Measurements from ENCODE around the gene FBXL14. TPM values are rescaled to one million over a fixed set of nuclear protein-coding genes. Genes with fewer than 3 reads are reported as not detected.

FBXL14 gene
- total and polyA plus RNA-seq, 9 of the 15 experiments (the other 6 are each of a cell fraction or from before 2014, with no cell fraction given), result 0.13 to 9.8 (median 3.3) TPM

DNA sequence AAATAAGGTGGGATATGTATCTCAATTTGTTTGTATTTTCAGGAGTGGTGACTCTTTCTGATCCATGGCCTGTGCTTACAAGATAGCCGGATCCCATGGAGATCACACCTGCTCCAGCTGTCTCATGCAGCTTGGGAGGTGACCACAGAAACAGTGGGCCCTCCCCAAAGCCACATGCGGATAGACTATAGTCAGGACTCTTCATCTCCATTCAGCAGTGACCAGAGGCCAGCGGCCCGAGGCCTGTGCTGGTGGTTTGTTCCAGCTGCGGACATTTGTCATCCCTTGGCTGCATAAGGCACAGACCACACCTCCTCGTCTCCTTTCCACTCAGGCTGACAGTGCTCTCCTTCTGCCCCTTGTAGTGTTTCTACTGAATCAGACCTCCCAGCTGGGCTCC is 20.0 kb upstream of the FBXL14 start (continued):
- TF ChIP-seq RBM22 (IDR thresholded peaks at IDR 0.05; ENCODE audit: low read depth, low read length, poor library complexity, severe bottlenecking) (no peak), ZNF668 (CRISPR knock-in tag; IDR thresholded peaks at IDR 0.05) (no peak), FOXP1 (CRISPR knock-in tag; IDR thresholded peaks at IDR 0.05) (0 out of 2 replicates have a peak, but pooled peaks have one; percentile 32), PURB (CRISPR knock-in tag; IDR thresholded peaks at IDR 0.05; ENCODE audit: low read depth) (no peak), NR2C1 (IDR thresholded peaks at IDR 0.05) (no peak), NR2C1 (tag; IDR thresholded peaks at IDR 0.05) (no peak), HDGF (IDR thresholded peaks at IDR 0.05) (no peak), CC2D1A (IDR thresholded peaks at IDR 0.05) (no peak), SMAD1 (IDR thresholded peaks at IDR 0.05; ENCODE audit: low read depth, low read length, partially characterized antibody) (no peak), TAF9B (IDR thresholded peaks at IDR 0.05; ENCODE audit: partially characterized antibody) (no peak), ZNF436 (CRISPR knock-in tag; IDR thresholded peaks at IDR 0.05) (no peak), XRCC5 (IDR thresholded peaks at IDR 0.05; ENCODE audit: low read depth, low read length) (no peak), SPI1 (IDR thresholded peaks at IDR 0.05; ENCODE audit: borderline replicate concordance, low read depth, low read length) (no peak), BHLHE40 (IDR thresholded peaks at IDR 0.05; ENCODE audit: low read length) (no peak), ZNF316 (IDR thresholded peaks at IDR 0.05) (no peak)
- TF ChIP-seq, protein P1, sequence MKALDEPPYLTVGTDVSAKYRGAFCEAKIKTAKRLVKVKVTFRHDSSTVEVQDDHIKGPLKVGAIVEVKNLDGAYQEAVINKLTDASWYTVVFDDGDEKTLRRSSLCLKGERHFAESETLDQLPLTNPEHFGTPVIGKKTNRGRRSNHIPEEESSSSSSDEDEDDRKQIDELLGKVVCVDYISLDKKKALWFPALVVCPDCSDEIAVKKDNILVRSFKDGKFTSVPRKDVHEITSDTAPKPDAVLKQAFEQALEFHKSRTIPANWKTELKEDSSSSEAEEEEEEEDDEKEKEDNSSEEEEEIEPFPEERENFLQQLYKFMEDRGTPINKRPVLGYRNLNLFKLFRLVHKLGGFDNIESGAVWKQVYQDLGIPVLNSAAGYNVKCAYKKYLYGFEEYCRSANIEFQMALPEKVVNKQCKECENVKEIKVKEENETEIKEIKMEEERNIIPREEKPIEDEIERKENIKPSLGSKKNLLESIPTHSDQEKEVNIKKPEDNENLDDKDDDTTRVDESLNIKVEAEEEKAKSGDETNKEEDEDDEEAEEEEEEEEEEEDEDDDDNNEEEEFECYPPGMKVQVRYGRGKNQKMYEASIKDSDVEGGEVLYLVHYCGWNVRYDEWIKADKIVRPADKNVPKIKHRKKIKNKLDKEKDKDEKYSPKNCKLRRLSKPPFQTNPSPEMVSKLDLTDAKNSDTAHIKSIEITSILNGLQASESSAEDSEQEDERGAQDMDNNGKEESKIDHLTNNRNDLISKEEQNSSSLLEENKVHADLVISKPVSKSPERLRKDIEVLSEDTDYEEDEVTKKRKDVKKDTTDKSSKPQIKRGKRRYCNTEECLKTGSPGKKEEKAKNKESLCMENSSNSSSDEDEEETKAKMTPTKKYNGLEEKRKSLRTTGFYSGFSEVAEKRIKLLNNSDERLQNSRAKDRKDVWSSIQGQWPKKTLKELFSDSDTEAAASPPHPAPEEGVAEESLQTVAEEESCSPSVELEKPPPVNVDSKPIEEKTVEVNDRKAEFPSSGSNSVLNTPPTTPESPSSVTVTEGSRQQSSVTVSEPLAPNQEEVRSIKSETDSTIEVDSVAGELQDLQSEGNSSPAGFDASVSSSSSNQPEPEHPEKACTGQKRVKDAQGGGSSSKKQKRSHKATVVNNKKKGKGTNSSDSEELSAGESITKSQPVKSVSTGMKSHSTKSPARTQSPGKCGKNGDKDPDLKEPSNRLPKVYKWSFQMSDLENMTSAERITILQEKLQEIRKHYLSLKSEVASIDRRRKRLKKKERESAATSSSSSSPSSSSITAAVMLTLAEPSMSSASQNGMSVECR (CRISPR knock-in tag; IDR thresholded peaks at IDR 0.05), result no peak
- TF ChIP-seq, protein P2, sequence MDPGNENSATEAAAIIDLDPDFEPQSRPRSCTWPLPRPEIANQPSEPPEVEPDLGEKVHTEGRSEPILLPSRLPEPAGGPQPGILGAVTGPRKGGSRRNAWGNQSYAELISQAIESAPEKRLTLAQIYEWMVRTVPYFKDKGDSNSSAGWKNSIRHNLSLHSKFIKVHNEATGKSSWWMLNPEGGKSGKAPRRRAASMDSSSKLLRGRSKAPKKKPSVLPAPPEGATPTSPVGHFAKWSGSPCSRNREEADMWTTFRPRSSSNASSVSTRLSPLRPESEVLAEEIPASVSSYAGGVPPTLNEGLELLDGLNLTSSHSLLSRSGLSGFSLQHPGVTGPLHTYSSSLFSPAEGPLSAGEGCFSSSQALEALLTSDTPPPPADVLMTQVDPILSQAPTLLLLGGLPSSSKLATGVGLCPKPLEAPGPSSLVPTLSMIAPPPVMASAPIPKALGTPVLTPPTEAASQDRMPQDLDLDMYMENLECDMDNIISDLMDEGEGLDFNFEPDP (CRISPR knock-in tag; IDR thresholded peaks at IDR 0.05), result no peak
- TF ChIP-seq, protein P3, sequence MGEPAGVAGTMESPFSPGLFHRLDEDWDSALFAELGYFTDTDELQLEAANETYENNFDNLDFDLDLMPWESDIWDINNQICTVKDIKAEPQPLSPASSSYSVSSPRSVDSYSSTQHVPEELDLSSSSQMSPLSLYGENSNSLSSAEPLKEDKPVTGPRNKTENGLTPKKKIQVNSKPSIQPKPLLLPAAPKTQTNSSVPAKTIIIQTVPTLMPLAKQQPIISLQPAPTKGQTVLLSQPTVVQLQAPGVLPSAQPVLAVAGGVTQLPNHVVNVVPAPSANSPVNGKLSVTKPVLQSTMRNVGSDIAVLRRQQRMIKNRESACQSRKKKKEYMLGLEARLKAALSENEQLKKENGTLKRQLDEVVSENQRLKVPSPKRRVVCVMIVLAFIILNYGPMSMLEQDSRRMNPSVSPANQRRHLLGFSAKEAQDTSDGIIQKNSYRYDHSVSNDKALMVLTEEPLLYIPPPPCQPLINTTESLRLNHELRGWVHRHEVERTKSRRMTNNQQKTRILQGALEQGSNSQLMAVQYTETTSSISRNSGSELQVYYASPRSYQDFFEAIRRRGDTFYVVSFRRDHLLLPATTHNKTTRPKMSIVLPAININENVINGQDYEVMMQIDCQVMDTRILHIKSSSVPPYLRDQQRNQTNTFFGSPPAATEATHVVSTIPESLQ (CRISPR knock-in tag; IDR thresholded peaks at IDR 0.05), result no peak
- TF ChIP-seq, protein P4, sequence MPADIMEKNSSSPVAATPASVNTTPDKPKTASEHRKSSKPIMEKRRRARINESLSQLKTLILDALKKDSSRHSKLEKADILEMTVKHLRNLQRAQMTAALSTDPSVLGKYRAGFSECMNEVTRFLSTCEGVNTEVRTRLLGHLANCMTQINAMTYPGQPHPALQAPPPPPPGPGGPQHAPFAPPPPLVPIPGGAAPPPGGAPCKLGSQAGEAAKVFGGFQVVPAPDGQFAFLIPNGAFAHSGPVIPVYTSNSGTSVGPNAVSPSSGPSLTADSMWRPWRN (IDR thresholded peaks at IDR 0.05; ENCODE audit: low read depth), result no peak
- TF ChIP-seq, protein P5, sequence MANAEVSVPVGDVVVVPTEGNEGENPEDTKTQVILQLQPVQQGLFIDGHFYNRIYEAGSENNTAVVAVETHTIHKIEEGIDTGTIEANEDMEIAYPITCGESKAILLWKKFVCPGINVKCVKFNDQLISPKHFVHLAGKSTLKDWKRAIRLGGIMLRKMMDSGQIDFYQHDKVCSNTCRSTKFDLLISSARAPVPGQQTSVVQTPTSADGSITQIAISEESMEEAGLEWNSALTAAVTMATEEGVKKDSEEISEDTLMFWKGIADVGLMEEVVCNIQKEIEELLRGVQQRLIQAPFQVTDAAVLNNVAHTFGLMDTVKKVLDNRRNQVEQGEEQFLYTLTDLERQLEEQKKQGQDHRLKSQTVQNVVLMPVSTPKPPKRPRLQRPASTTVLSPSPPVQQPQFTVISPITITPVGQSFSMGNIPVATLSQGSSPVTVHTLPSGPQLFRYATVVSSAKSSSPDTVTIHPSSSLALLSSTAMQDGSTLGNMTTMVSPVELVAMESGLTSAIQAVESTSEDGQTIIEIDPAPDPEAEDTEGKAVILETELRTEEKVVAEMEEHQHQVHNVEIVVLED (CRISPR knock-in tag; IDR thresholded peaks at IDR 0.05), result no peak
